WTC11 (cell line): ENCODE measurements around the gene MID1IP1. TPM values are rescaled to one million over a fixed set of nuclear protein-coding genes. Genes with fewer than 3 reads are reported as not detected.

ENCODE experiments used
- ATAC-seq: fragments of 200-7000 bp; cut with Tn5 transposase; 2 replicates; pipeline ENCODE4 v1.10.0; 2021; ENCODE audit warnings: mild to moderate bottlenecking, moderate library complexity
- Bru-seq: library from RNA; stranded (reverse); fragments of 400-500 nt; gene quantifications from one replicate; lab custom pipeline; 2021; lab: Mats Ljungman, UMichigan
- CTCF ChIA-PET: fragments of 300-600 bp; sonication (Branson Sonifier 250); formaldehyde crosslinking; loops from one replicate; lab custom pipeline; 2021; ENCODE audit warnings: antibody characterized with exemption; lab: Charles Lee
- POLR2A ChIA-PET: fragments of 350-600 bp; sonication (Branson Sonifier 250); formaldehyde crosslinking; loops from one replicate; lab custom pipeline; 2021; ENCODE audit warnings: antibody characterized with exemption; lab: Charles Lee
- DNase-seq: peaks from one replicate; pipeline ENCODE4 v3.0.0; 2021; ENCODE audit warnings: low spot score
- H3K27ac Mint-ChIP-seq: 2 replicates; pipeline ENCODE4 v1.8.0; 2021; ENCODE audit warnings: mixed read lengths
- H3K27me3 Mint-ChIP-seq: 2 replicates; pipeline ENCODE4 v1.8.0; 2021; ENCODE audit warnings: low read depth, mild to moderate bottlenecking, moderate library complexity, mixed read lengths
- H3K36me3 Mint-ChIP-seq: 2 replicates; pipeline ENCODE4 v1.8.0; 2021; ENCODE audit warnings: mixed read lengths
- H3K4me1 Mint-ChIP-seq: 2 replicates; pipeline ENCODE4 v1.8.0; 2022; ENCODE audit warnings: mixed read lengths
- H3K4me3 Mint-ChIP-seq: 2 replicates; pipeline ENCODE4 v1.8.0; 2021; ENCODE audit warnings: mild to moderate bottlenecking, moderate library complexity, mixed read lengths
- H3K9me3 Mint-ChIP-seq: 2 replicates; pipeline ENCODE4 v1.8.0; 2021; ENCODE audit warnings: mixed read lengths
- FOXP1 ChIP-seq: sonication (generic); formaldehyde crosslinking; IDR thresholded peaks from 2 replicates; pipeline ENCODE4 v1.8.0; 2022; ENCODE audit warnings: missing genetic modification reagents, mild to moderate bottlenecking, moderate library complexity, borderline replicate concordance
- GABPB1 ChIP-seq: sonication (generic); formaldehyde crosslinking; IDR thresholded peaks from 2 replicates; pipeline ENCODE4 v1.8.1; 2023; ENCODE audit warnings: mild to moderate bottlenecking, missing genetic modification reagents
- HMGA2 ChIP-seq: fragments of 250-450 bp; sonication (Bioruptor Pico); IDR thresholded peaks from 2 replicates; pipeline ENCODE4 v1.4.0; 2021; ENCODE audit warnings: mild to moderate bottlenecking, moderate library complexity
- IRF2 ChIP-seq: sonication (generic); formaldehyde crosslinking; IDR thresholded peaks from 2 replicates; pipeline ENCODE4 v1.8.0; 2022; ENCODE audit warnings: low read depth, missing genetic modification reagents, borderline replicate concordance
- NFYB ChIP-seq: sonication (generic); formaldehyde crosslinking; conservative IDR thresholded peaks from 2 replicates; pipeline ENCODE4 v1.8.0; 2022; ENCODE audit warnings: low read depth, missing genetic modification reagents
- NR3C1 ChIP-seq: sonication (generic); formaldehyde crosslinking; conservative IDR thresholded peaks from 2 replicates; pipeline ENCODE4 v1.8.1; 2023; ENCODE audit warnings: low read depth, mild to moderate bottlenecking, missing genetic modification reagents
- SP1 ChIP-seq: sonication (generic); formaldehyde crosslinking; conservative IDR thresholded peaks from 2 replicates; pipeline ENCODE4 v1.8.1; 2022; ENCODE audit warnings: missing genetic modification reagents
- long read RNA-seq, 3 experiments: library from RNA in 1 of 3; library from capped mRNA in 1 of 3; library from polyadenylated mRNA in 1 of 3; unstranded in 2 of 3; stranded (forward) in 1 of 3; transcript quantifications; one replicate each; pipeline ENCODE4 v2.0.0, GENCODE V29; 2021
- total RNA-seq: library from RNA; stranded (reverse); gene quantifications from 3 replicates; pipeline ENCODE4 v1.2.3, GENCODE V29; 2021
- TF ChIP-seq, protein P1 (sequence below): sonication (generic); formaldehyde crosslinking; IDR thresholded peaks from 2 replicates; pipeline ENCODE4 v1.8.1; 2023; ENCODE audit warnings: mild to moderate bottlenecking, missing genetic modification reagents, borderline replicate concordance
- TF ChIP-seq, protein P2 (sequence below): sonication (generic); formaldehyde crosslinking; IDR thresholded peaks from 2 replicates; pipeline ENCODE4 v1.8.1; 2023; ENCODE audit warnings: mild to moderate bottlenecking, missing genetic modification reagents, moderate library complexity
- TF ChIP-seq, protein P3 (sequence below): sonication (generic); formaldehyde crosslinking; IDR thresholded peaks from 2 replicates; pipeline ENCODE4 v1.8.0; 2022; ENCODE audit warnings: mild to moderate bottlenecking, missing genetic modification reagents
- TF ChIP-seq, protein P4 (sequence below): fragments of 250-450 bp; sonication (Bioruptor Pico); IDR thresholded peaks from 2 replicates; pipeline ENCODE4 v1.8.0; 2021; ENCODE audit warnings: mild to moderate bottlenecking

The MID1IP1 gene, protein sequence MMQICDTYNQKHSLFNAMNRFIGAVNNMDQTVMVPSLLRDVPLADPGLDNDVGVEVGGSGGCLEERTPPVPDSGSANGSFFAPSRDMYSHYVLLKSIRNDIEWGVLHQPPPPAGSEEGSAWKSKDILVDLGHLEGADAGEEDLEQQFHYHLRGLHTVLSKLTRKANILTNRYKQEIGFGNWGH
- total RNA-seq = 118 to 132 TPM (median 131 TPM) in 3 replicates
- percentile 99 among the genes with signal in this experiment for Bru-seq, nascent RNA
- long read RNA-seq, experiment 1, transcript MID1IP1-201 (2 exons, 2,536 nt) = major isoform, 179 of 223 reads
- long read RNA-seq, experiment 1, partial matches to known transcripts = 0 of 223 reads
- long read RNA-seq, experiment 1, other reads (novel, unspliced or antisense) = 37 of 223 reads
- long read RNA-seq, experiment 2, transcript MID1IP1-201 (2 exons, 2,536 nt) = major isoform, 108 of 207 reads
- long read RNA-seq, experiment 2, partial matches to known transcripts = 2 of 207 reads
- long read RNA-seq, experiment 2, other reads (novel, unspliced or antisense) = 94 of 207 reads
- long read RNA-seq, experiment 3, transcript MID1IP1-201 (2 exons, 2,536 nt) = major isoform, 35 of 48 reads
- long read RNA-seq, experiment 3, partial matches to known transcripts = 0 of 48 reads
- long read RNA-seq, experiment 3, other reads (novel, unspliced or antisense) = 12 of 48 reads

DNA sequence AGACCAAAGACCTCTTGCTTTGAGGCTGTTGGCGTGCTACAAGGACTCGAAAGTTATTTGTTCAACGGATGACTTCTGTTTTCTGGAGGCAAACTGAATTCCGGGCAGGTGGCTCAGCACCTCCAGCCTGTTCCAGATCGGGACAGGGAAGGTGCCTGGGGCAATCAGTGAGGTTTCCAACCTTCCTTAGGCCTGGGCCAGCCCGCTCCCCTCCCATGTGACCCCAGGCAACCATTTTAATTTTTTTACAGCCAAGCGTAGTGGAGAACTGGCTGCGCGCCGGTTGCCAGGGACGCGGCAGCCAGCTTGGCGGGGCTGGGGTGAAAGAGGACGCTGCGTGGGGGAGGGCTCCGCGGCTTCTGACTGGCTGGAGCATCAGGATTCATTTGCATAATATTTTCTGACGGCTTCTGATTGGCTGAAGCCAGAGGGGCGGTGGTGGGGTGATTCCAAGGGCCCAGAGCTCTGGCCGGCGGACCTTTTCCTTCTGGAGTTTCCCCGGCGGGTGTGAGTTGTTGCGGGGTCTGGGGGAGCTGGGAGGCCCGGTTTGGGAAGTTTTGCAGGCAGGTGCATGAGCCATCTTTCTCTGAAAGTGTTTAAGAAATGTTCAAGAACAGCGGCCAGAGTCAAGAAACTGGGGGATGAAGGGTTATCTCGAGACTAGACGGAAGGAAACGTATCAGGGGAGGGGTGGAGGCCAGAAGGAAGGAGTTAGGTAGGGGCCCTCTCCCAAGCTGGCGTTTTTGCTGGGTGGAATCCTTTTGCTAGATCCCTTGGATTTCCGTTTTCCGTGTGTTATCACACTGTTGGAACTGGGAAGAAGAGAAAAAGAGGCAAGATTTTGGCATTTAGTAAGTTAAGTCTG lies at the start of gene MID1IP1:
TSS of gene MID1IP1 (plus strand) at position 479 of the 865 bp plus-strand sequence. CDS start 3,488 bp downstream, outside the sequence.
- Mint-ChIP-seq H3K27me3 (no peaks in the 10 kb centered on the region), H3K4me3 (peak within 1 kb of the TSS; percentile 98), H3K27ac (peak within 1 kb of the TSS; percentile 99), H3K9me3 (no peaks in the 10 kb centered on the region), H3K4me1 (peaks cover 11% of the 10 kb centered on the region), H3K36me3 (peaks cover 29% of the 10 kb centered on the region)
- peak; percentile 54 for ATAC-seq
- POLR2A ChIA-PET = interaction anchor here (0.6 to 1.5 kb wide), 8 partner anchors 11 to 351 kb away, joined by 3 to 8 read pairs (median 4); no protein-coding TSS in a partner anchor
- TF ChIP-seq NFYB (CRISPR knock-in tag) (peak; percentile 66), FOXP1 (no peak), SP1 (CRISPR knock-in tag) (peak; percentile 40)
- TF ChIP-seq, protein P1, sequence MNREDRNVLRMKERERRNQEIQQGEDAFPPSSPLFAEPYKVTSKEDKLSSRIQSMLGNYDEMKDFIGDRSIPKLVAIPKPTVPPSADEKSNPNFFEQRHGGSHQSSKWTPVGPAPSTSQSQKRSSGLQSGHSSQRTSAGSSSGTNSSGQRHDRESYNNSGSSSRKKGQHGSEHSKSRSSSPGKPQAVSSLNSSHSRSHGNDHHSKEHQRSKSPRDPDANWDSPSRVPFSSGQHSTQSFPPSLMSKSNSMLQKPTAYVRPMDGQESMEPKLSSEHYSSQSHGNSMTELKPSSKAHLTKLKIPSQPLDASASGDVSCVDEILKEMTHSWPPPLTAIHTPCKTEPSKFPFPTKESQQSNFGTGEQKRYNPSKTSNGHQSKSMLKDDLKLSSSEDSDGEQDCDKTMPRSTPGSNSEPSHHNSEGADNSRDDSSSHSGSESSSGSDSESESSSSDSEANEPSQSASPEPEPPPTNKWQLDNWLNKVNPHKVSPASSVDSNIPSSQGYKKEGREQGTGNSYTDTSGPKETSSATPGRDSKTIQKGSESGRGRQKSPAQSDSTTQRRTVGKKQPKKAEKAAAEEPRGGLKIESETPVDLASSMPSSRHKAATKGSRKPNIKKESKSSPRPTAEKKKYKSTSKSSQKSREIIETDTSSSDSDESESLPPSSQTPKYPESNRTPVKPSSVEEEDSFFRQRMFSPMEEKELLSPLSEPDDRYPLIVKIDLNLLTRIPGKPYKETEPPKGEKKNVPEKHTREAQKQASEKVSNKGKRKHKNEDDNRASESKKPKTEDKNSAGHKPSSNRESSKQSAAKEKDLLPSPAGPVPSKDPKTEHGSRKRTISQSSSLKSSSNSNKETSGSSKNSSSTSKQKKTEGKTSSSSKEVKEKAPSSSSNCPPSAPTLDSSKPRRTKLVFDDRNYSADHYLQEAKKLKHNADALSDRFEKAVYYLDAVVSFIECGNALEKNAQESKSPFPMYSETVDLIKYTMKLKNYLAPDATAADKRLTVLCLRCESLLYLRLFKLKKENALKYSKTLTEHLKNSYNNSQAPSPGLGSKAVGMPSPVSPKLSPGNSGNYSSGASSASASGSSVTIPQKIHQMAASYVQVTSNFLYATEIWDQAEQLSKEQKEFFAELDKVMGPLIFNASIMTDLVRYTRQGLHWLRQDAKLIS (CRISPR knock-in tag) = no peak
- TF ChIP-seq, protein P2, sequence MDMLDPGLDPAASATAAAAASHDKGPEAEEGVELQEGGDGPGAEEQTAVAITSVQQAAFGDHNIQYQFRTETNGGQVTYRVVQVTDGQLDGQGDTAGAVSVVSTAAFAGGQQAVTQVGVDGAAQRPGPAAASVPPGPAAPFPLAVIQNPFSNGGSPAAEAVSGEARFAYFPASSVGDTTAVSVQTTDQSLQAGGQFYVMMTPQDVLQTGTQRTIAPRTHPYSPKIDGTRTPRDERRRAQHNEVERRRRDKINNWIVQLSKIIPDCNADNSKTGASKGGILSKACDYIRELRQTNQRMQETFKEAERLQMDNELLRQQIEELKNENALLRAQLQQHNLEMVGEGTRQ = peak; percentile 78
- TF ChIP-seq, protein P3, sequence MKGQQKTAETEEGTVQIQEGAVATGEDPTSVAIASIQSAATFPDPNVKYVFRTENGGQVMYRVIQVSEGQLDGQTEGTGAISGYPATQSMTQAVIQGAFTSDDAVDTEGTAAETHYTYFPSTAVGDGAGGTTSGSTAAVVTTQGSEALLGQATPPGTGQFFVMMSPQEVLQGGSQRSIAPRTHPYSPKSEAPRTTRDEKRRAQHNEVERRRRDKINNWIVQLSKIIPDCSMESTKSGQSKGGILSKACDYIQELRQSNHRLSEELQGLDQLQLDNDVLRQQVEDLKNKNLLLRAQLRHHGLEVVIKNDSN (CRISPR knock-in tag) = peak; percentile 76
- peak; percentile 85 for DNase-seq
- CTCF ChIA-PET = interaction anchor here (0.8 kb wide), 1 partner anchor 351 kb away, joined by 4 read pairs; no protein-coding TSS in a partner anchor

DNA sequence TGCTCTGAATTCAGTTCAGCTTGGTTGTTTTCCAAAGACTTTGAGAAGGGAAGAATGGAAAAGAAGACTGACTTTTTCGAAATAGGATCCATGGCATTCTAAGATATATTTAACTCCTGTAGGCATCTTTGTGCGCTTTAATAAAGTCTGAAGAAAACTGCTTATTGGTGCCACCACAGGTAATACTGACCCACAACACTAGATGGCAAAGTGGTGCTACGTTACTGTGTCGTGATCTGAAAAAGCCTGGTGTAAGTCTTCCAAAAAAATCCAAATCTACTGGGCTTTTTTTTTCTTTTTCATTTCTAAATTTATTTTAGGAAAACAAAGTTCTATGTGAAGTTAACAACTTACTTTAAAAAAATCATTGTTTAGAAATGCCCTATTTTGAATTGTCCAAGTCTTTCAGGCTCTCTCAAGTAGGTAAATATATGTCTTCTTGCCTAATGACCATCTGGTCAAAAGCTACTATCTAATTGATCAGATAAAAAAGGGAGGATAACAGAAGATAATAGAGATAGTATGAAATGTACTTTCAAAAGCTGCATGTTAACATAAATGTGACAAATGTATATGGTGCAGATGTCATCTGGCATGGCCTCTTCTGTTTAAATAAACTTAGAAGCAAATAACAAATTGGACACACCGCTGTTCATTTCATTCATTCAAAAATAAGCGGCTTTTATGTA lies 47.0 kb upstream of the MID1IP1 start:
- no peak overlapping the region for H3K27ac Mint-ChIP-seq
- TF ChIP-seq NR3C1 (CRISPR knock-in tag) (no peak), GABPB1 (CRISPR knock-in tag) (no peak), HMGA2 (no peak), IRF2 (CRISPR knock-in tag) (no peak)
- TF ChIP-seq, protein P4, sequence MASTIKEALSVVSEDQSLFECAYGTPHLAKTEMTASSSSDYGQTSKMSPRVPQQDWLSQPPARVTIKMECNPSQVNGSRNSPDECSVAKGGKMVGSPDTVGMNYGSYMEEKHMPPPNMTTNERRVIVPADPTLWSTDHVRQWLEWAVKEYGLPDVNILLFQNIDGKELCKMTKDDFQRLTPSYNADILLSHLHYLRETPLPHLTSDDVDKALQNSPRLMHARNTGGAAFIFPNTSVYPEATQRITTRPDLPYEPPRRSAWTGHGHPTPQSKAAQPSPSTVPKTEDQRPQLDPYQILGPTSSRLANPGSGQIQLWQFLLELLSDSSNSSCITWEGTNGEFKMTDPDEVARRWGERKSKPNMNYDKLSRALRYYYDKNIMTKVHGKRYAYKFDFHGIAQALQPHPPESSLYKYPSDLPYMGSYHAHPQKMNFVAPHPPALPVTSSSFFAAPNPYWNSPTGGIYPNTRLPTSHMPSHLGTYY (CRISPR knock-in tag) = no peak
- TF ChIP-seq, all 79 proteins: peak for 0
- no peaks in the 10 kb centered on the region for H3K36me3 Mint-ChIP-seq
- H3K27me3 Mint-ChIP-seq = peaks cover 3% of the 10 kb centered on the region; the same call in 1 of the 2 replicates
- POLR2A ChIA-PET = no interaction called here
- no peaks in the 10 kb centered on the region for H3K9me3 Mint-ChIP-seq
- DNase-seq (peak; percentile 12), ATAC-seq (peak; percentile 47; the same call in 1 of the 2 replicates)
- CTCF ChIA-PET = interaction anchor here (1.2 to 1.9 kb wide), 2 partner anchors 394 to 398 kb away, joined by 5 to 8 read pairs; no protein-coding TSS in a partner anchor
- H3K4me3 Mint-ChIP-seq = no peak overlapping the region
- H3K4me1 Mint-ChIP-seq = peaks cover 19% of the 10 kb centered on the region
